HCT116 (cell line): ENCODE results near the gene ZNRF3. TPM values are rescaled to one million over a fixed set of nuclear protein-coding genes. Genes with fewer than 3 reads are reported as not detected.

Source experiments
- ATAC-seq: fragments of 200-7000 bp; cut with Tn5 transposase; 2 replicates; pipeline ENCODE4 v1.9.1; 2020; ENCODE audit warnings: mild to moderate bottlenecking, moderate library complexity
- BruUV-seq: library from RNA; stranded (reverse); fragments of 400-500 nt; replicated peaks from 2 replicates; lab custom pipeline; 2021; lab: Mats Ljungman, UMichigan
- CTCF ChIA-PET: fragments of 300-600 bp; sonication (Branson Sonifier 250); formaldehyde crosslinking; loops from one replicate; lab custom pipeline; 2021; ENCODE audit warnings: antibody characterized with exemption; lab: Charles Lee
- POLR2A ChIA-PET: fragments of 300-600, 350-600 bp; sonication (Branson Sonifier 250); formaldehyde crosslinking; loops from one replicate; lab custom pipeline; 2021; ENCODE audit warnings: antibody characterized with exemption; lab: Charles Lee
- RAD21 ChIA-PET, 2 experiments: fragments of 300-600 bp; sonication (Branson Sonifier 250); formaldehyde crosslinking; loops; one replicate each; lab custom pipeline; 2023; ENCODE audit warnings: low total read pairs in 2 of 2; ENCODE audit not compliant: uncharacterized antibody in 2 of 2, unreplicated experiment in 2 of 2, low non-redundant PET in 1 of 2; lab: Charles Lee
- DNase-seq: peaks from one replicate; pipeline ENCODE4 v3.0.0-alpha.2; 2010; ENCODE audit warnings: low read depth, low spot score
- H2AFZ ChIP-seq: fragments of 200-600 bp; shearing (Covaris generic), sonication (generic); 2 replicates; pipeline ENCODE4 v1.6.1; 2017; ENCODE audit warnings: low read depth, mixed run types, mixed read lengths, antibody characterized with exemption, low read length; ENCODE audit not compliant: poor library complexity, severe bottlenecking
- H3K27ac ChIP-seq: 2 replicates; pipeline ENCODE4 v1.5.1; 2012; ENCODE audit warnings: low read depth, low read length
- H3K27me3 ChIP-seq: fragments of 200-600 bp; sonication (generic); 2 replicates; pipeline ENCODE4 v1.6.1; 2016; ENCODE audit warnings: mixed run types, low read length, mixed read lengths; ENCODE audit not compliant: insufficient read depth
- H3K36me3 ChIP-seq, 2 experiments: fragments of 200-500 bp in 1 of 2; fragments of 200-600 bp in 1 of 2; sonication (Bioruptor generic) in 1 of 2; sonication (generic) in 1 of 2; 2 replicates each; pipeline versions ENCODE4 v1.5.1 to v1.6.1; 2014 to 2016; ENCODE audit warnings: low read length in 2 of 2, inconsistent platforms in 1 of 2, mixed read lengths in 1 of 2, mixed run types in 1 of 2; ENCODE audit not compliant: insufficient read depth in 2 of 2, control insufficient read depth in 1 of 2
- H3K4me1 ChIP-seq, 2 experiments: fragments of 200-600 bp in 1 of 2; sonication (generic) in 1 of 2; 2 replicates each; pipeline versions ENCODE4 v1.5.1 to v1.6.1; 2012 to 2017; ENCODE audit warnings: low read length in 2 of 2, inconsistent platforms in 1 of 2, mild to moderate bottlenecking in 1 of 2, mixed read lengths in 1 of 2, mixed run types in 1 of 2, moderate library complexity in 1 of 2; ENCODE audit not compliant: insufficient read depth in 2 of 2, control insufficient read depth in 1 of 2
- H3K4me2 ChIP-seq: fragments of 200-600 bp; sonication (generic); 2 replicates; pipeline ENCODE4 v1.6.1; 2017; ENCODE audit warnings: mixed run types, low read length, mixed read lengths
- H3K4me3 ChIP-seq, 2 experiments: fragments of 200-600 bp in 1 of 2; sonication (generic) in 1 of 2; replicated peaks in 1 of 2; 2 replicates each; pipeline ENCODE4 v1.5.1; 2011 to 2016; ENCODE audit warnings: low read length in 2 of 2, control low read depth in 1 of 2, low read depth in 1 of 2, mild to moderate bottlenecking in 1 of 2, mixed read lengths in 1 of 2, mixed run types in 1 of 2
- H3K79me2 ChIP-seq: fragments of 200-600 bp; sonication (generic); 2 replicates; pipeline ENCODE4 v1.6.1; 2017; ENCODE audit warnings: mild to moderate bottlenecking, mixed run types, low read length, moderate library complexity, mixed read lengths; ENCODE audit not compliant: insufficient read depth
- H3K9ac ChIP-seq: fragments of 200-600 bp; sonication (generic); 2 replicates; pipeline ENCODE4 v1.6.1; 2016; ENCODE audit warnings: low read length, mixed read lengths
- H3K9me2 ChIP-seq: fragments of 200-600 bp; sonication (generic), shearing (Covaris generic); 2 replicates; pipeline ENCODE4 v1.6.1; 2017; ENCODE audit warnings: mixed run types, mild to moderate bottlenecking, moderate library complexity; ENCODE audit not compliant: insufficient read depth
- H3K9me3 ChIP-seq, 2 experiments: fragments of 200-500 bp in 1 of 2; fragments of 200-600 bp in 1 of 2; sonication (Bioruptor generic) in 1 of 2; sonication (generic) in 1 of 2; 2 replicates each; pipeline ENCODE4 v1.6.1; 2014 to 2017; ENCODE audit warnings: low read length in 2 of 2, mixed read lengths in 2 of 2, inconsistent platforms in 1 of 2, low read depth in 1 of 2, mild to moderate bottlenecking in 1 of 2, mixed run types in 1 of 2, moderate library complexity in 1 of 2; ENCODE audit not compliant: control insufficient read depth in 1 of 2, insufficient read depth in 1 of 2
- H4K20me1 ChIP-seq: fragments of 200-600 bp; sonication (generic), shearing (Covaris generic); 2 replicates; pipeline ENCODE4 v1.6.1; 2017; ENCODE audit warnings: mixed run types, mild to moderate bottlenecking, moderate library complexity; ENCODE audit not compliant: insufficient read depth
- CEBPB ChIP-seq: IDR thresholded peaks from 2 replicates; pipeline ENCODE4 v1.6.1; 2012; ENCODE audit warnings: low read depth
- EGR1 ChIP-seq: IDR thresholded peaks from 2 replicates; pipeline ENCODE4 v1.6.1; 2012; ENCODE audit warnings: low read depth
- RAD21 ChIP-seq: IDR thresholded peaks from 2 replicates; pipeline ENCODE4 v1.6.1; 2012; ENCODE audit warnings: low read depth, mild to moderate bottlenecking
- SRF ChIP-seq: IDR thresholded peaks from 2 replicates; pipeline ENCODE4 v1.6.1; 2012; ENCODE audit warnings: low read depth
- TCF7L2 ChIP-seq: IDR thresholded peaks from 2 replicates; pipeline ENCODE4 v1.7.0; 2011; ENCODE audit warnings: borderline replicate concordance, inconsistent platforms; ENCODE audit not compliant: insufficient read depth, insufficient read length; ENCODE audit errors: extremely low read depth
- YY1 ChIP-seq: IDR thresholded peaks from 2 replicates; pipeline ENCODE4 v1.6.1; 2011; ENCODE audit warnings: low read length, low read depth, moderate library complexity, mild to moderate bottlenecking; ENCODE audit not compliant: insufficient replicate concordance; ENCODE audit errors: extremely low read depth
- ZFX ChIP-seq: fragments of 450-650 bp; IDR thresholded peaks from 2 replicates; pipeline ENCODE4 v1.6.1; 2017
- intact Hi-C: fragments of 100-400 bp; cut with micrococcal nuclease; formaldehyde crosslinking; loops from 2 replicates; pipeline ENCODE4 v1.10.0; 2022
- total RNA-seq: library from RNA; stranded (reverse); gene quantifications from one replicate; pipeline ENCODE4 v1.2.1, GENCODE V29; 2021; ENCODE audit not compliant: unreplicated experiment
- TF ChIP-seq, protein P1 (sequence below): IDR thresholded peaks from 2 replicates; pipeline ENCODE4 v1.6.1; 2012

Gene ZNRF3
- total RNA-seq, 1 experiment from 2014 or later, result 12.2 TPM

DNA sequence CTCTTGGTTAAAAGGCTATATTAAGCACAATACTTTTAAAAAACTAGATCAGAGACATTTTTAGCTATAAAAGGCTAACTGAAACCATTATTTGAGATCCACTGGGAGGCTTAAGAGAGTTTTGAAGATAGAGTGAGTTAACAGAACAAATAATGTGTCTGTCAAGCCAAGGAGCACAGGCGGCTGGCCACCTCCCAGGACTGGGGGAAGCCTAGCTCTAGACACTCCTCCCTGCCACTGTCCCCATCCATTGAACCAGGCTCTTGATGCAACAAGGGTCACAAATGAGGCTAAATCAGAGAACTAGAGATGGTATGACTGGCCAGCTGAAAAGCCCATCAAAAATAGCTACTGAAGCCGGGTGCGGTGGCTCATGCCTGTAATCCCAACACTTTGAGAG is 115.3 kb downstream of the ZNRF3 start:
- ATAC-seq, result no peak
- RAD21 ChIA-PET, result no interaction called here
- Histone ChIP-seq H2AFZ (no peak overlapping the region), H3K79me2 (peaks cover 8% of the 10 kb centered on the region), H3K9me3 (no peaks in the 10 kb centered on the region), H3K4me3 (no peak overlapping the region), H3K9me2 (no peaks in the 10 kb centered on the region), H3K4me2 (no peak overlapping the region), H4K20me1 (no peaks in the 10 kb centered on the region), H3K4me1 (peaks cover 25 to 36% of the 10 kb centered on the region in 2 experiments), H3K9ac (no peak overlapping the region), H3K36me3 (no peaks in the 10 kb centered on the region), H3K27me3 (no peaks in the 10 kb centered on the region), H3K27ac (no peak overlapping the region)
- intact Hi-C loops, result no loop called here
- POLR2A ChIA-PET, result interaction anchor here (0.7 kb wide), 1 partner anchor 13 kb away, joined by 3 read pairs; no protein-coding TSS in a partner anchor
- CTCF ChIA-PET, result no interaction called here
- TF ChIP-seq YY1 (no peak), SRF (no peak), RAD21 (no peak), ZFX (no peak), TCF7L2 (no peak), CEBPB (no peak)
- TF ChIP-seq, protein P1, sequence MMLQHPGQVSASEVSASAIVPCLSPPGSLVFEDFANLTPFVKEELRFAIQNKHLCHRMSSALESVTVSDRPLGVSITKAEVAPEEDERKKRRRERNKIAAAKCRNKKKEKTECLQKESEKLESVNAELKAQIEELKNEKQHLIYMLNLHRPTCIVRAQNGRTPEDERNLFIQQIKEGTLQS, result no peak
- no TSS peak for BruUV-seq
- no peak for DNase-seq

DNA sequence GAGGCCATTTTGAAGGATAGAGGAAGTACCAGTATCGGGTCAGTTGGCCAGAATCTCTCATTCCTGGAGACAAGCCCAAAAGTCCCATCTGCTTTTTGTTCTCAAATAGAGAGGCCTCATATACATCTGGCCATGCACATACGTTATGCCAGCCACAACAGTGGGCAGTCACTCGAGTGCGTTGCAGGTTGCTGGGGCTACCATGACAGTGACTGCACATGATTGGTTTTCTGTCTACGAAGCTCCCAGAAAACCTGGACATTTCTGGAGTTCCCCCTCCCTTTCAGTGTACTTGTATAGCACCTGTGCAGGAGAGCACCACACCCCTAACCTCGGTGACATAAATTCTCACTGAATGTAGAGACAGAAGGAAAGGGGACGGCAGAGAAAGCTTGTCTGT is 116.1 kb downstream of the ZNRF3 start:
- CTCF ChIA-PET, result no interaction called here
- Histone ChIP-seq H3K9me3 (no peaks in the 10 kb centered on the region), H3K9me2 (no peaks in the 10 kb centered on the region), H3K4me3 (no peak overlapping the region), H3K4me2 (no peak overlapping the region), H3K79me2 (peaks cover 8% of the 10 kb centered on the region), H4K20me1 (no peaks in the 10 kb centered on the region), H3K9ac (no peak overlapping the region), H2AFZ (no peak overlapping the region), H3K27me3 (no peaks in the 10 kb centered on the region), H3K36me3 (no peaks in the 10 kb centered on the region), H3K4me1 (peaks cover 33 to 44% of the 10 kb centered on the region in 2 experiments), H3K27ac (no peak overlapping the region)
- intact Hi-C loops, result no loop called here
- TF ChIP-seq CEBPB (no peak), EGR1 (no peak)
- DNase-seq (no peak), ATAC-seq (no peak)
- RAD21 ChIA-PET, result no interaction called here
- no TSS peak for BruUV-seq
- POLR2A ChIA-PET, result no interaction called here
